HCT116 (cell line): ENCODE measurements around the gene POP7. TPM values are rescaled to one million over a fixed set of nuclear protein-coding genes. Genes with fewer than 3 reads are reported as not detected.

ENCODE experiments used
- ATAC-seq: fragments of 200-7000 bp; cut with Tn5 transposase; 2 replicates; pipeline ENCODE4 v1.9.1; 2020; ENCODE audit warnings: mild to moderate bottlenecking, moderate library complexity
- BruUV-seq: library from RNA; stranded (reverse); fragments of 400-500 nt; replicated peaks from 2 replicates; lab custom pipeline; 2021; lab: Mats Ljungman, UMichigan
- CTCF ChIA-PET: fragments of 300-600 bp; sonication (Branson Sonifier 250); formaldehyde crosslinking; loops from one replicate; lab custom pipeline; 2021; ENCODE audit warnings: antibody characterized with exemption; lab: Charles Lee
- POLR2A ChIA-PET: fragments of 300-600, 350-600 bp; sonication (Branson Sonifier 250); formaldehyde crosslinking; loops from one replicate; lab custom pipeline; 2021; ENCODE audit warnings: antibody characterized with exemption; lab: Charles Lee
- RAD21 ChIA-PET, 2 experiments: fragments of 300-600 bp; sonication (Branson Sonifier 250); formaldehyde crosslinking; loops; one replicate each; lab custom pipeline; 2023; ENCODE audit warnings: low total read pairs in 2 of 2; ENCODE audit not compliant: uncharacterized antibody in 2 of 2, unreplicated experiment in 2 of 2, low non-redundant PET in 1 of 2; lab: Charles Lee
- DNase-seq: peaks from one replicate; pipeline ENCODE4 v3.0.0-alpha.2; 2010; ENCODE audit warnings: low read depth, low spot score
- H2AFZ ChIP-seq: fragments of 200-600 bp; shearing (Covaris generic), sonication (generic); 2 replicates; pipeline ENCODE4 v1.6.1; 2017; ENCODE audit warnings: low read depth, mixed run types, mixed read lengths, antibody characterized with exemption, low read length; ENCODE audit not compliant: poor library complexity, severe bottlenecking
- H3K27ac ChIP-seq: 2 replicates; pipeline ENCODE4 v1.5.1; 2012; ENCODE audit warnings: low read depth, low read length
- H3K27me3 ChIP-seq: fragments of 200-600 bp; sonication (generic); 2 replicates; pipeline ENCODE4 v1.6.1; 2016; ENCODE audit warnings: mixed run types, low read length, mixed read lengths; ENCODE audit not compliant: insufficient read depth
- H3K36me3 ChIP-seq, 2 experiments: fragments of 200-500 bp in 1 of 2; fragments of 200-600 bp in 1 of 2; sonication (Bioruptor generic) in 1 of 2; sonication (generic) in 1 of 2; 2 replicates each; pipeline versions ENCODE4 v1.5.1 to v1.6.1; 2014 to 2016; ENCODE audit warnings: low read length in 2 of 2, inconsistent platforms in 1 of 2, mixed read lengths in 1 of 2, mixed run types in 1 of 2; ENCODE audit not compliant: insufficient read depth in 2 of 2, control insufficient read depth in 1 of 2
- H3K4me1 ChIP-seq, 2 experiments: fragments of 200-600 bp in 1 of 2; sonication (generic) in 1 of 2; 2 replicates each; pipeline versions ENCODE4 v1.5.1 to v1.6.1; 2012 to 2017; ENCODE audit warnings: low read length in 2 of 2, inconsistent platforms in 1 of 2, mild to moderate bottlenecking in 1 of 2, mixed read lengths in 1 of 2, mixed run types in 1 of 2, moderate library complexity in 1 of 2; ENCODE audit not compliant: insufficient read depth in 2 of 2, control insufficient read depth in 1 of 2
- H3K4me2 ChIP-seq: fragments of 200-600 bp; sonication (generic); 2 replicates; pipeline ENCODE4 v1.6.1; 2017; ENCODE audit warnings: mixed run types, low read length, mixed read lengths
- H3K4me3 ChIP-seq, 2 experiments: fragments of 200-600 bp in 1 of 2; sonication (generic) in 1 of 2; replicated peaks in 1 of 2; 2 replicates each; pipeline ENCODE4 v1.5.1; 2011 to 2016; ENCODE audit warnings: low read length in 2 of 2, control low read depth in 1 of 2, low read depth in 1 of 2, mild to moderate bottlenecking in 1 of 2, mixed read lengths in 1 of 2, mixed run types in 1 of 2
- H3K79me2 ChIP-seq: fragments of 200-600 bp; sonication (generic); 2 replicates; pipeline ENCODE4 v1.6.1; 2017; ENCODE audit warnings: mild to moderate bottlenecking, mixed run types, low read length, moderate library complexity, mixed read lengths; ENCODE audit not compliant: insufficient read depth
- H3K9ac ChIP-seq: fragments of 200-600 bp; sonication (generic); 2 replicates; pipeline ENCODE4 v1.6.1; 2016; ENCODE audit warnings: low read length, mixed read lengths
- H3K9me2 ChIP-seq: fragments of 200-600 bp; sonication (generic), shearing (Covaris generic); 2 replicates; pipeline ENCODE4 v1.6.1; 2017; ENCODE audit warnings: mixed run types, mild to moderate bottlenecking, moderate library complexity; ENCODE audit not compliant: insufficient read depth
- H3K9me3 ChIP-seq, 2 experiments: fragments of 200-500 bp in 1 of 2; fragments of 200-600 bp in 1 of 2; sonication (Bioruptor generic) in 1 of 2; sonication (generic) in 1 of 2; 2 replicates each; pipeline ENCODE4 v1.6.1; 2014 to 2017; ENCODE audit warnings: low read length in 2 of 2, mixed read lengths in 2 of 2, inconsistent platforms in 1 of 2, low read depth in 1 of 2, mild to moderate bottlenecking in 1 of 2, mixed run types in 1 of 2, moderate library complexity in 1 of 2; ENCODE audit not compliant: control insufficient read depth in 1 of 2, insufficient read depth in 1 of 2
- H4K20me1 ChIP-seq: fragments of 200-600 bp; sonication (generic), shearing (Covaris generic); 2 replicates; pipeline ENCODE4 v1.6.1; 2017; ENCODE audit warnings: mixed run types, mild to moderate bottlenecking, moderate library complexity; ENCODE audit not compliant: insufficient read depth
- ATF3 ChIP-seq: IDR thresholded peaks from 2 replicates; pipeline ENCODE4 v1.6.1; 2012
- CBX3 ChIP-seq: IDR thresholded peaks from 2 replicates; pipeline ENCODE4 v1.6.1; 2012; ENCODE audit warnings: low read depth
- CTCF ChIP-seq, 3 experiments: fragments of 200-600 bp in 1 of 3; sonication (generic) in 1 of 3; IDR thresholded peaks in 2 of 3; conservative IDR thresholded peaks in 1 of 3; 2 replicates each; pipeline ENCODE4 v1.5.1; 2012 to 2017; ENCODE audit warnings: low read depth in 2 of 3, low read length in 2 of 3, antibody characterized with exemption in 1 of 3, borderline replicate concordance in 1 of 3, control low read depth in 1 of 3, mild to moderate bottlenecking in 1 of 3, mixed read lengths in 1 of 3, mixed run types in 1 of 3, moderate library complexity in 1 of 3; ENCODE audit not compliant: insufficient read depth in 1 of 3
- EGR1 ChIP-seq: IDR thresholded peaks from 2 replicates; pipeline ENCODE4 v1.6.1; 2012; ENCODE audit warnings: low read depth
- ELF1 ChIP-seq: IDR thresholded peaks from 2 replicates; pipeline ENCODE4 v1.6.1; 2012; ENCODE audit warnings: low read depth, borderline replicate concordance
- EZH2 ChIP-seq: fragments of 200-600 bp; sonication (generic); IDR thresholded peaks from 2 replicates; pipeline ENCODE4 v1.6.1; 2017; ENCODE audit warnings: antibody characterized with exemption, mixed run types
- EZH2phosphoT487 ChIP-seq: fragments of 200-600 bp; IDR thresholded peaks from 2 replicates; pipeline ENCODE4 v1.6.1; 2018; ENCODE audit warnings: antibody characterized with exemption, borderline replicate concordance
- JUND ChIP-seq: IDR thresholded peaks from 2 replicates; pipeline ENCODE4 v1.6.1; 2012
- MAX ChIP-seq: IDR thresholded peaks from 2 replicates; pipeline ENCODE4 v1.6.1; 2012
- POLR2A ChIP-seq: IDR thresholded peaks from 2 replicates; pipeline ENCODE4 v1.7.0; 2011; ENCODE audit warnings: borderline replicate concordance; ENCODE audit not compliant: insufficient read depth, insufficient read length; ENCODE audit errors: extremely low read depth
- POLR2AphosphoS5 ChIP-seq: IDR thresholded peaks from 2 replicates; pipeline ENCODE4 v1.6.1; 2011; ENCODE audit warnings: mild to moderate bottlenecking, low read depth, low read length, moderate library complexity
- REST ChIP-seq: IDR thresholded peaks from 2 replicates; pipeline ENCODE4 v1.6.1; 2012; ENCODE audit warnings: low read depth
- SIN3A ChIP-seq: IDR thresholded peaks from 2 replicates; pipeline ENCODE4 v1.6.1; 2012; ENCODE audit warnings: low read depth
- SP1 ChIP-seq: IDR thresholded peaks from 2 replicates; pipeline ENCODE4 v1.6.1; 2012; ENCODE audit warnings: low read depth
- YY1 ChIP-seq: IDR thresholded peaks from 2 replicates; pipeline ENCODE4 v1.6.1; 2011; ENCODE audit warnings: low read length, low read depth, moderate library complexity, mild to moderate bottlenecking; ENCODE audit not compliant: insufficient replicate concordance; ENCODE audit errors: extremely low read depth
- ZFX ChIP-seq: fragments of 450-650 bp; IDR thresholded peaks from 2 replicates; pipeline ENCODE4 v1.6.1; 2017
- ZNF274 ChIP-seq: fragments of 200-500 bp; sonication (Bioruptor generic); IDR thresholded peaks from 2 replicates; pipeline ENCODE4 v1.6.1; 2014; ENCODE audit warnings: mild to moderate bottlenecking, low read depth, low read length, inconsistent platforms
- intact Hi-C: fragments of 100-400 bp; cut with micrococcal nuclease; formaldehyde crosslinking; loops from 2 replicates; pipeline ENCODE4 v1.10.0; 2022
- total RNA-seq: library from RNA; stranded (reverse); gene quantifications from one replicate; pipeline ENCODE4 v1.2.1, GENCODE V29; 2021; ENCODE audit not compliant: unreplicated experiment

Gene POP7
- total RNA-seq, 1 experiment from 2014 or later = 67.5 TPM

GRCh38 chr7:100728196-100728595 is 22.3 kb downstream of the POP7 start:
- peaks cover 9 to 17% of the 10 kb centered on the region in 2 experiments; a peak in 3 of 4 replicates for H3K4me1 ChIP-seq
- BruUV-seq = no TSS peak
- no peak overlapping the region for H2AFZ ChIP-seq
- RAD21 ChIA-PET = no interaction called here
- H3K9me2 ChIP-seq = no peaks in the 10 kb centered on the region
- H3K9ac ChIP-seq = no peak overlapping the region
- POLR2A ChIA-PET = interaction anchor here (1.0 to 1.3 kb wide), 3 partner anchors 15 to 22 kb away, joined by 3 to 4 read pairs (median 4); partner anchors contain the start of gene POP7
- DNase-seq = no peak
- CTCF ChIA-PET = interaction anchor here (1.8 kb wide), 1 partner anchor 23 kb away, joined by 4 read pairs; the partner anchor contains the start of gene POP7
- TF ChIP-seq CTCF (IDR thresholded peaks at IDR 0.05 in 2 of 3, conservative IDR thresholded peaks at IDR 0.05 in 1 of 3; ENCODE audit: borderline replicate concordance in 1 of 3, insufficient read depth in 1 of 3, low read depth in 2 of 3, low read length in 2 of 3) = no peak
- TF ChIP-seq CBX3 = no peak
- TF ChIP-seq ELF1 = no peak
- no peak for TF ChIP-seq ZNF274
- no peak for TF ChIP-seq ATF3
- TF ChIP-seq POLR2AphosphoS5 = no peak
- TF ChIP-seq MAX = no peak
- no peak for TF ChIP-seq SP1
- TF ChIP-seq JUND = no peak
- TF ChIP-seq EZH2 = no peak
- TF ChIP-seq EGR1 = no peak
- no peak for TF ChIP-seq SIN3A
- no peak for TF ChIP-seq YY1
- no peak for TF ChIP-seq EZH2phosphoT487
- TF ChIP-seq POLR2A = no peak
- TF ChIP-seq REST = no peak
- TF ChIP-seq ZFX = no peak
- no peak overlapping the region for H3K4me3 ChIP-seq
- no peak for ATAC-seq
- no peaks in the 10 kb centered on the region for H3K27me3 ChIP-seq
- no peak overlapping the region for H3K4me2 ChIP-seq
- H4K20me1 ChIP-seq = no peaks in the 10 kb centered on the region
- H3K36me3 ChIP-seq = no peaks in the 10 kb centered on the region
- no peaks in the 10 kb centered on the region for H3K9me3 ChIP-seq
- H3K79me2 ChIP-seq = no peaks in the 10 kb centered on the region
- H3K27ac ChIP-seq = no peak overlapping the region
- intact Hi-C loops = loop anchor here (2.0 kb wide), 1 partner anchor 17 kb away; no protein-coding TSS in a partner anchor
